T-cell (primary cell): ENCODE results near the gene HOXD9. TPM values are rescaled to one million over a fixed set of nuclear protein-coding genes. Genes with fewer than 3 reads are reported as not detected.

Experiments used
- ATAC-seq, 4 experiments: fragments of 200-7000 bp in 3 of 4; fragments of 150-1000 bp in 1 of 4; cut with Tn5 transposase; replicated peaks in 1 of 4; 1 replicate in 3 of 4; 2 replicates in 1 of 4; pipeline ENCODE4 v1.10.0; 2021; ENCODE audit warnings: moderate library complexity in 3 of 4, mild to moderate bottlenecking in 2 of 4, moderate number of reproducible peaks in 1 of 4
- CTCF ChIA-PET, 2 donors: fragments of 300-600 bp; sonication (Branson Sonifier 250); formaldehyde crosslinking; loops; one replicate each; lab custom pipeline; 2022; ENCODE audit warnings: antibody characterized with exemption in 2 of 2; lab: Charles Lee
- POLR2A ChIA-PET, 2 donors: fragments of 300-600 bp; sonication (Branson Sonifier 250); formaldehyde crosslinking; loops; one replicate each; lab custom pipeline; 2022; ENCODE audit warnings: antibody characterized with exemption in 2 of 2; lab: Charles Lee
- DNase-seq, 35 experiments: peaks; one replicate each; pipeline versions ENCODE4 v3.0.0 to v3.0.0-alpha.2; 2013 to 2023
- H3K27ac ChIP-seq: one replicate; pipeline ENCODE4 v1.5.1; 2013; ENCODE audit warnings: low read length
- H3K27me3 ChIP-seq, 2 experiments: replicated peaks in 1 of 2; 1 replicate in 1 of 2; 2 replicates in 1 of 2; pipeline versions ENCODE4 v1.6.1 to v1.7.0; 2013; ENCODE audit warnings: low read length in 1 of 2, mixed read lengths in 1 of 2; ENCODE audit not compliant: control insufficient read depth in 2 of 2, insufficient read depth in 2 of 2; ENCODE audit errors: extremely low read depth in 1 of 2
- H3K36me3 ChIP-seq, 2 donors: 1 replicate in 1 of 2; 2 replicates in 1 of 2; pipeline versions ENCODE4 v1.6.1 to v1.7.0; 2013; ENCODE audit warnings: low read length in 1 of 2; ENCODE audit not compliant: control insufficient read depth in 2 of 2, insufficient read depth in 1 of 2; ENCODE audit errors: extremely low read depth in 1 of 2
- H3K4me1 ChIP-seq, 2 experiments: 1 replicate in 1 of 2; 2 replicates in 1 of 2; pipeline versions ENCODE4 v1.6.1 to v1.7.0; 2013; ENCODE audit warnings: low read length in 2 of 2, mixed read lengths in 1 of 2; ENCODE audit not compliant: insufficient read depth in 2 of 2, control insufficient read depth in 1 of 2; ENCODE audit errors: extremely low read depth in 1 of 2
- H3K4me3 ChIP-seq, 2 donors: 1 replicate in 1 of 2; 2 replicates in 1 of 2; pipeline versions ENCODE4 v1.5.1 to v1.7.0; 2013; ENCODE audit warnings: mild to moderate bottlenecking in 2 of 2, low read length in 1 of 2, moderate library complexity in 1 of 2; ENCODE audit not compliant: control insufficient read depth in 1 of 2; ENCODE audit errors: extremely low read depth in 1 of 2
- H3K9me3 ChIP-seq: 2 replicates; pipeline ENCODE4 v1.7.0; 2013
- H3K27ac Mint-ChIP-seq, 2 donors: one replicate each; pipeline ENCODE4 v1.8.0; 2020 to 2021; ENCODE audit warnings: mild to moderate bottlenecking in 2 of 2, mixed read lengths in 2 of 2
- H3K27me3 Mint-ChIP-seq, 2 donors: one replicate each; pipeline ENCODE4 v1.8.0; 2021 to 2022; ENCODE audit warnings: mixed read lengths in 2 of 2
- H3K36me3 Mint-ChIP-seq: one replicate; pipeline ENCODE4 v1.8.0; 2021; ENCODE audit warnings: mixed read lengths
- H3K4me1 Mint-ChIP-seq, 3 donors: one replicate each; pipeline ENCODE4 v1.8.0; 2020 to 2022; ENCODE audit warnings: mixed read lengths in 3 of 3, mild to moderate bottlenecking in 1 of 3
- H3K4me3 Mint-ChIP-seq, 3 donors: one replicate each; pipeline ENCODE4 v1.8.0; 2020 to 2022; ENCODE audit warnings: mild to moderate bottlenecking in 3 of 3, mixed read lengths in 3 of 3, moderate library complexity in 3 of 3
- H3K9me3 Mint-ChIP-seq, 3 donors: one replicate each; pipeline ENCODE4 v1.8.0; 2020 to 2022; ENCODE audit warnings: mixed read lengths in 3 of 3
- WGBS: methylation state at CpG from one replicate; pipeline ENCODE4 v1.1.5; 2013; ENCODE audit warnings: missing lambda C conversion rate; ENCODE audit not compliant: insufficient coverage; 5-methylcytosine and 5-hydroxymethylcytosine counted together
- total RNA-seq, 35 experiments: library from RNA in 6 of 35; stranded (reverse) in 6 of 35; fragments of 120-200 nt in 1 of 35; gene quantifications; one replicate each; pipeline versions ENCODE4 v1.2.1 to v1.2.4 and lab custom pipeline; 2013 to 2026

Gene HOXD9
- total RNA-seq, 5 donors from 2014 or later (not counting 1 experiment from before 2014, with no cell fraction given) = 0.13 to 0.15 TPM; not detected in 3

GRCh38 chr2:176084611-176085119, 37.9 kb upstream of the HOXD9 start:
- H3K9me3 ChIP-seq = peaks cover 3% of the 10 kb centered on the region
- no peak for ATAC-seq
- POLR2A ChIA-PET = interaction anchor here (0.6 kb wide), 4 partner anchors 10 to 1760 kb away, joined by 6 to 7 read pairs (median 6); no protein-coding TSS in a partner anchor

GRCh38 chr2:176085120-176085788, 37.3 kb upstream of the HOXD9 start:
- peak in 1 of 35 experiments; percentile 14 for DNase-seq
- H3K4me3 Mint-ChIP-seq = peak overlapping the region in 1 of 3 donors; percentile 30
- ATAC-seq = no peak
- H3K27ac Mint-ChIP-seq = no peak overlapping the region
- H3K27ac ChIP-seq = no peak overlapping the region
- H3K4me3 ChIP-seq = peak overlapping the region in 1 of 2 donors; percentile 44
- CTCF ChIA-PET = no interaction called here
- peaks cover 3% of the 10 kb centered on the region for H3K9me3 ChIP-seq
- peaks cover 67 to 89% of the 10 kb centered on the region in 2 donors for H3K27me3 Mint-ChIP-seq
- POLR2A ChIA-PET = no interaction called here
- peaks cover 4% of the 10 kb centered on the region for H3K36me3 Mint-ChIP-seq
- H3K36me3 ChIP-seq = no peaks in the 10 kb centered on the region
- peaks cover 0 to 42% of the 10 kb centered on the region in 2 experiments for H3K4me1 ChIP-seq
- H3K9me3 Mint-ChIP-seq = peaks cover 0 to 14% (median 4%) of the 10 kb centered on the region in 3 donors
- WGBS = 6% methylated on average over 18 of the region's 40 CpGs
- peaks cover 7 to 11% (median 7%) of the 10 kb centered on the region in 3 donors for H3K4me1 Mint-ChIP-seq
- peaks cover 42 to 89% of the 10 kb centered on the region in 2 experiments for H3K27me3 ChIP-seq

More at GRCh38 chr2:176084611-176085119, 37.9 kb upstream of the HOXD9 start:
- H3K4me1 ChIP-seq = peaks cover 0 to 43% of the 10 kb centered on the region in 2 experiments
- no peaks in the 10 kb centered on the region for H3K36me3 ChIP-seq
- DNase-seq = peak in 2 of 35 experiments; percentile 5 to 19
- H3K27me3 ChIP-seq = peaks cover 39 to 89% of the 10 kb centered on the region in 2 experiments
- H3K4me3 ChIP-seq = peak overlapping the region in 1 of 2 donors; percentile 38
- H3K36me3 Mint-ChIP-seq = peaks cover 4% of the 10 kb centered on the region
- H3K4me3 Mint-ChIP-seq = peak overlapping the region in 1 of 3 donors; percentile 30
- 3% methylated on average over 19 of the region's 26 CpGs for WGBS
- CTCF ChIA-PET = interaction anchor here (0.6 kb wide), 3 partner anchors 41 to 953 kb away, joined by 3 to 5 read pairs (median 3); no protein-coding TSS in a partner anchor
- peaks cover 7 to 11% (median 8%) of the 10 kb centered on the region in 3 donors for H3K4me1 Mint-ChIP-seq
- H3K27me3 Mint-ChIP-seq = peaks cover 61 to 84% of the 10 kb centered on the region in 2 donors
- no peak overlapping the region for H3K27ac ChIP-seq
- H3K27ac Mint-ChIP-seq = no peak overlapping the region
- H3K9me3 Mint-ChIP-seq = peaks cover 0 to 14% (median 4%) of the 10 kb centered on the region in 3 donors

GRCh38 chr2:176085861-176086771, 36.4 kb upstream of the HOXD9 start:
- Mint-ChIP-seq H3K27me3 (peaks cover 73 to 92% of the 10 kb centered on the region in 2 donors), H3K4me1 (peaks cover 7 to 9% (median 7%) of the 10 kb centered on the region in 3 donors), H3K4me3 (peak overlapping the region in 1 of 3 donors; percentile 21), H3K27ac (no peak overlapping the region), H3K36me3 (peaks cover 4% of the 10 kb centered on the region), H3K9me3 (peaks cover 0 to 14% (median 4%) of the 10 kb centered on the region in 3 donors)
- Histone ChIP-seq H3K4me1 (peaks cover 0 to 35% of the 10 kb centered on the region in 2 experiments), H3K36me3 (no peaks in the 10 kb centered on the region), H3K9me3 (peaks cover 2% of the 10 kb centered on the region), H3K4me3 (peak overlapping the region in 1 of 2 donors; percentile 44), H3K27me3 (peaks cover 42 to 84% of the 10 kb centered on the region in 2 experiments), H3K27ac (no peak overlapping the region)
- ChIA-PET POLR2A (no interaction called here), CTCF (no interaction called here)
- DNase-seq (peak in 2 of 35 experiments; percentile 5 to 21), ATAC-seq (no peak)
- WGBS = 6% methylated on average over 30 of the region's 46 CpGs

DNA sequence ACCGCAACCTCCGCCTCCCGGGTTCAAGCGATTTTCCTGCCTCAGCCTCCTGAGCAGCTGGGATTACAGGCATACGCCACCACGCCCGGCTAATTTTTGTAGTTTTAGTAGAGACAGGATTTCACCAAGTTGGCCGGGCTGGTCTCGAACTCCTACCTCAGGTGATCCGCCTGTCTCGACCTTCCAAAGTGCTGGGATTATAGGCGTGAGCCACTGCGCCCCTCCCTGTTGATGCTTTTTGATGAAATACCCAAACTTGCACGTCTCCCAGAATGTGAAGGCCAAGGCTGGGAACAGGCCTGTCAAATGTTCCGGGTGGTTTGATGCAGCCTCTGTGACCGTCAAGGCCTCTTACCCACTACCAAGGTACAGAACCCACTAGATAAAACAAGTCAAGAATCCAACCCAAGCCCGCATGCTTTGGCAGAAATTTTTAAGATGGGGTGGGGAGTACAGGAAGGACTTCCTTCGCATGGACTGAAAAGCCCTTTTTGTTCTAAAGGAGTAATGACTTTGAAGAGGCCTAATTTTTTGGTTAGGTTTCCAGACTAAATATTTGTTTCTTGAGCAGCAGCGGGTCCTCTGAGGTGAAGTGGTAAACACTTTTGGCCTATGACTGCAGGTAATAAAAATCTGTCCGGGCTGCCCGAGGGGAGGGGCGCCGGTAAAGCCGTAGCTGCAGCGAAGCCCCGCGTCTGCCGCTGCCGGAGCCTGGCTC, 35.0 kb upstream of the HOXD9 start:
- Mint-ChIP-seq H3K9me3 (peaks cover 0 to 13% (median 4%) of the 10 kb centered on the region in 3 donors), H3K36me3 (peaks cover 4% of the 10 kb centered on the region), H3K27ac (no peak overlapping the region), H3K27me3 (peaks cover 77 to 94% of the 10 kb centered on the region in 2 donors), H3K4me3 (peak overlapping the region in 1 of 3 donors; percentile 64), H3K4me1 (peaks cover 13 to 14% (median 14%) of the 10 kb centered on the region in 3 donors)
- H3K27ac ChIP-seq = no peak overlapping the region
- peak in 2 of 35 experiments; percentile 5 to 8 for DNase-seq
- no peaks in the 10 kb centered on the region for H3K36me3 ChIP-seq
- ChIA-PET POLR2A (no interaction called here), CTCF (no interaction called here)
- ATAC-seq = no peak
- H3K27me3 ChIP-seq = peaks cover 45 to 83% of the 10 kb centered on the region in 2 experiments
- 19% methylated on average over 17 of the region's 29 CpGs for WGBS
- peaks cover 0 to 28% of the 10 kb centered on the region in 2 experiments for H3K4me1 ChIP-seq
- peak overlapping the region in 1 of 2 donors; percentile 28 for H3K4me3 ChIP-seq
- peaks cover 2% of the 10 kb centered on the region for H3K9me3 ChIP-seq

- H3K4me3 Mint-ChIP-seq = peak overlapping the region; percentile 39 to 64 (median 59)
- H3K4me1 ChIP-seq = peaks cover 0 to 26% of the 10 kb centered on the region in 2 experiments
- no peak overlapping the region for H3K27ac ChIP-seq
- peaks cover 0 to 13% (median 4%) of the 10 kb centered on the region in 3 donors for H3K9me3 Mint-ChIP-seq
- 10% methylated on average over 28 of the region's 49 CpGs for WGBS
- peaks cover 2% of the 10 kb centered on the region for H3K9me3 ChIP-seq
- CTCF ChIA-PET = interaction anchor here in 1 of 2 donors (0.8 to 1.7 kb wide), 2 partner anchors 10 to 837 kb away, joined by 3 to 4 read pairs; no protein-coding TSS in a partner anchor
- H3K27ac Mint-ChIP-seq = peak overlapping the region in 1 of 2 donors; percentile 49
- peaks cover 73 to 91% of the 10 kb centered on the region in 2 donors for H3K27me3 Mint-ChIP-seq
- H3K27me3 ChIP-seq = peaks cover 45 to 80% of the 10 kb centered on the region in 2 experiments
- peak in 4 of 35 experiments; percentile 12 to 38 (median 16) for DNase-seq
- ATAC-seq = peak in 2 of 4 experiments; percentile 29 to 36
- H3K36me3 Mint-ChIP-seq = peaks cover 4% of the 10 kb centered on the region
- peak overlapping the region in 1 of 2 donors; percentile 28 for H3K4me3 ChIP-seq
- POLR2A ChIA-PET = no interaction called here
- peaks cover 14 to 17% (median 15%) of the 10 kb centered on the region in 3 donors for H3K4me1 Mint-ChIP-seq
- H3K36me3 ChIP-seq = no peaks in the 10 kb centered on the region
These were observed 34.2 kb upstream of the HOXD9 start for GRCh38 chr2:176088048-176088936.
